Measurements from ENCODE around the gene IL1RAPL1.
"Not testable (repeated sequence)": the region's sequence is repeated elsewhere in the genome, so short reads cannot be mapped to it uniquely, and the experiment has no call there.

IL1RAPL1 gene

GRCh38 chrX:28638775-28639174 lies 51.5 kb downstream of the IL1RAPL1 start:
- no peak for DNase-seq

- DNase-seq = no peak
These were observed 52.2 kb downstream of the IL1RAPL1 start for GRCh38 chrX:28639451-28639850.

- DNase-seq = no peak
These were observed 62.3 kb downstream of the IL1RAPL1 start for GRCh38 chrX:28649541-28649940.

GRCh38 chrX:28651186-28651585 lies 63.9 kb downstream of the IL1RAPL1 start:
- DNase-seq = no peak

- no peak for DNase-seq
These were observed 72.0 kb downstream of the IL1RAPL1 start for GRCh38 chrX:28659269-28659668.

DNA sequence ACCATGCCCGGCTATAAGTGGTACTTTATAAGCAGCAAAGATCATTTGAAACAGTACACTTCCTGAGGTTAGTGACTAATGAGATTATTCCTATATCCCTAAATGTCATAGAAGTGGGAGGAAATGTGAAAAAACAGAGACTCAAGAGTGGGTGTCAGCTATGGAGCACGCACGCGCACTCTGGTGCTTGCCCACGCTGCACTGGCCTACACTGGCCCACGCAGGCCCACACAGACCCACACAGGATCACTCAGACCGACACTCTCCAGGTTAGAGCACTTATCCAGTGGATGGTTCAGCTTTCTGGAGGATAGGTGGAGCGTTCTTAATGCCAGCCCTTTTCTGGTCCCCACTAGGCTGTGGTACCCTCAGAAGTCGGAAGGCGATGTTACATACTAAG lies 78.5 kb downstream of the IL1RAPL1 start:
- no peak for DNase-seq

DNA sequence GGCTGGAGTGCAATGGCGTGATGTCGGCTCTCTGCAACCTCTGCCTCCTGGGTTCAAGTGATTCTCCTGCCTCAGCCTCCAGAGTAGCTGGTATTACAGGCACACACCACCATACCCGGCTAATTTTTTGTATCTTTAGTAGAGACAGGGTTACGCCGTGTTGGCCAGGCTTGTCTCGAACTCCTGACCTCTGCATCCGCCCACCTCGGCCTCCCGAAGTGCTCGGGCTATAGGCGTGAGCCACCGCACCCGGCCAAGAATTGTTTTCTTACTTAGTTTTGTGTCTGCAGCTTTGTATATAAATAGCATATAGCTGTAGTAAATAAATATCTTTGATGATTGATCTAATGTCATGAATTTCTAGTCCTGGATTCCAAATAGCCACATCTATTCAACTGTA lies 81.1 kb downstream of the IL1RAPL1 start:
- DNase-seq = no peak

DNA sequence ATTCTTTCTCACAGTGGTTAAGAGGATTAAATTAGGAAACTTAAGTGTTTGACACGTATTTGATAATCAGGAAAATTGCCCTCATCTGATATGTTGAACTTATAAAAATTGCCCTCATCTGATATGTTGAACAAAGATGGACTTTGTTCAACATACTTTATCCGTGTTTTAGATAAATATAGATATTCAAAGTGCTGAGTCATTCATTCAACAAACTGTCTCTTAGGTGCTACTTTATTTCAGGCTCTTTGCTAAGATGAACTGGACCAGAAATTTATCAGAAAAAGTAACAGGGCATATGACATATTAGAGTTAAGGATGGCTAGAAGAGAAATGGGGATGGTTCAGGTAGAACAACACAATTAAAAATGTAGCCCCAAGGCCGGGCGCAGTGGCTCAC lies 81.7 kb downstream of the IL1RAPL1 start:
- DNase-seq = no peak

- DNase-seq = no peak
These were observed 82.8 kb downstream of the IL1RAPL1 start for GRCh38 chrX:28670074-28670473.

DNA sequence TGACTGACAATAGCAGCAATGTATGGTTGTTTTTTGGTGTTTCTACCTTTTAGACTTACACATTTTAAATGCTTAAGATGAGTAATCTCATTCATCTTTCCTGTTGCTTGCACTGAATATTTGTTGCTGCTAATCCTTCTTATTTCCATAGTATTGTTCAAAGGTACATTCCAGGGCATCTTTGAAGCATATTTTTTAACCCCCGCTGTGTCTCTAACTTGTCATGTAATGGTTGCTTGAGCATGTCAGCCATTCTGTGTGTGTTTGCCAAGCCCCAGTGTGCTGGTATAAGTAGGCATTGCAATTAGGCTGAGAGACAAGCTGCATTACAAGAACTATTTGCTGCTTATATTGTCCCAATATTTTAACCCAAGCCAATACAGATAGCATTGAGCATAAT lies 87.9 kb downstream of the IL1RAPL1 start:
- no peak for DNase-seq

DNA sequence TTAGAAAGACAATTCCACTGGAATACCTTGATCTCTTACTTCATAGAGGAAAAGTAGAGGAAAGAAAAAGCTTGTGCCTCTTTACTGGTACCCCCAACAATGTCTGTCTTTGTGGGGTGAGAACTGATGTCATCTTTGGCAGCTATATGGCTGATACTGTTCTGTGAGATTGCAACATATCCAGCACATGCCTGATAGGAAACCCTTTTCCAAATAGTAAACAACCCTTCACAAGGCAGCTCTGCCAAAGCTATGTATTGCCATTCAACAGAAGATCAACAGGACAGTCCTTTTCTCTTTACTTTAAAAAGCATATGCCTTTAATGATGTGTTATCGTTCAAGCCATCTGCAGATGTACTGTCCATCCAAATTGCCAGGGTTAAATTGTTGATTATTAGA lies 105.9 kb downstream of the IL1RAPL1 start:
- DNase-seq = no peak

GRCh38 chrX:28697732-28698131 lies 110.5 kb downstream of the IL1RAPL1 start:
- DNase-seq = no peak

DNA sequence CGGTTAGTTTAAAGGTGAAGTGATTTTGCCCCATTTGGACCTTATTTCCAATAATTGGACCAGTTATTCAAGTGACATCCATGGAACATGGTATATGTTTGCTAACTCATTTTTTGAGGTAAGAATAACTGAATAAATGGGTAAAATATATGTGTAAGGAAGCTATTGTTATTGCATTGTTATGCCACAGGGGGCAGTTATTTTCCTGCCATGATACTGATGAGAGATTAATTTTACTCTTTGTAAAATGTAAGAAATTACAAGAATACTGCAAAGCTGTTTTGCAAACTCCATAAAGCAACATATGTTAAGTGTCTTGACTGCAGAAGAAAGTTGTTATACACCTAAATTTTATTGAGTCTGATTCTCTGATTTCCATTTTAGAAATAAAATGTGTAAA lies 114.0 kb downstream of the IL1RAPL1 start:
- no peak for DNase-seq

DNA sequence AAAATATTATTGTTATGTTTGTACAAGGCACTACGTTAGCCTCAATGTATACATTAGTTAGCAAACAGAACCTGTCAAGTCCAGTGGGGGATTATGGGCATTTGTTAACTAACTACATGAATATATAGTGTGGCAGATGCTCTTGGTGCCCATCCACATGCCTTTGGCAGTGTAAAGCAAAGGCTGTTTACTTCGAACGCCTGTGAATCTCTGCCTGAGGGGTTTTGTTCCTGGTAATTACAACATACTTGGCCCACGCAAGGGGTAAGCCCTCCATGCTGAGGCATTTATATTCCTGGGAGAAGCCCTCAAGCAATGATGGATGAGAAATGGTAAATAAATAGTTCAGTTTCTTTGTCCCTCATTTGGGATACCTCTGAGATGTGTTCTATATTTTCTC lies 119.7 kb downstream of the IL1RAPL1 start:
- no peak for DNase-seq

DNA sequence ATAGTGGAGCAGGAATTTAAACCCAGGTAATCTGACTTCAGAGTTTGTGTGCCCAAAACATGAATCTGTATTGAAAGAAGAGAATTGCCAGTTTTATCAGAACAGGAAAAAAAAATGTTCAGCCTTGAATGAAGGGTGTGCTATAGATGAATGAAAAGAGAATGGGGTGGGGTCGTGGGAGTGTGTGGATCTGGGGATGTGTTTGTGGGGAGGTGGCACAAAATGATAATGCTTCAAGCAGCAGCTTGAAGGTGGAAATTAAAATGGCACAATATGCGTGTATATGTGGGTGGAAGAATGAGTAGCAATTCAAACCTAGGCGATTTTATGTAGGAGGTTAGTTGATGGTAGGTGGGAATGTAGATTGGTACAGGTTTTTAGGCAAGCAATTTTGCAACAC lies 122.2 kb downstream of the IL1RAPL1 start:
- DNase-seq = no peak

GRCh38 chrX:28717864-28718263 lies 130.6 kb downstream of the IL1RAPL1 start:
- DNase-seq = no peak

GRCh38 chrX:28718450-28718849 lies 131.2 kb downstream of the IL1RAPL1 start:
- DNase-seq = no peak

GRCh38 chrX:28719620-28720019 lies 132.4 kb downstream of the IL1RAPL1 start:
- no peak for DNase-seq

GRCh38 chrX:28752330-28752729 lies 165.1 kb downstream of the IL1RAPL1 start:
- DNase-seq = no peak

GRCh38 chrX:28756175-28756574 lies 168.9 kb downstream of the IL1RAPL1 start:
- DNase-seq = no peak

- no peak for DNase-seq
These were observed 169.4 kb downstream of the IL1RAPL1 start for GRCh38 chrX:28756647-28757046.

GRCh38 chrX:28757290-28757689 lies 170.0 kb downstream of the IL1RAPL1 start:
- DNase-seq = no peak

DNA sequence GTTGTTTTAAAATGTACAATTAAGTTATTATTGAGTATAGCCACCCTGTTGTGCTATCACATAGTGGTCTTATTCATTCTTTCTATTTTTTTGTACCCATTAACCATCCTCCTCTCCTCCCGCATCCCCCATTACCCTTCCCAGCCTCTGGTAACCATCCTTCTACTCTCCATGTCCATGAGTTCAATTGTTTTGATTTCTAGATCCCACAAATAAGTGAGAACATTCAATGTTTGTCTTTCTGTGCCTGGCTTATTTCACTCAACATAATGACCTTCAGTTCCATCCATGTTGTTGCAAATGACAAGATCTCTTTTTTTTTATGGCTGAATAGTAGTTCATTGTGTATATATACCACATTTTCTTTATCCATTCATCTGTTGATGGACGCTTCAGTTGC lies 179.3 kb downstream of the IL1RAPL1 start:
- not testable (repeated sequence) for DNase-seq

DNA sequence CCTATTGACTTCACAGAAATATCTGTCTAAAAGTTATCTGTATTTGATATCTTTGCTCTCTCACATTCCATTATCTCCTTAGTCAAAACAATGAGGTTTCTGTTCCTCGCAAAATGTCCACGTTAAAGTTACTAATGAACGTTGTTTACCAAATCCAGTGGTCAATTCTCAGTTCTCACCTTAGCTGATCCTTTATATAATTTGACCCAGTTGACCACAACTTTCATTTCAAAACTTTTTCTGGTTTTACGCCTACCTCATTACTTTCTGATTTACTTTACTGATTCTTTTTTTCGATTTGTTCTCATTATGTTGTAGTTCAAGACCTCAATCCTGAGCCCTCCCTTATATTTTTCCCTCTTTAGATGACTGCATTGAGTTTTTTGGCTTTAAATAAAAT lies 186.6 kb downstream of the IL1RAPL1 start:
- no peak for DNase-seq

DNA sequence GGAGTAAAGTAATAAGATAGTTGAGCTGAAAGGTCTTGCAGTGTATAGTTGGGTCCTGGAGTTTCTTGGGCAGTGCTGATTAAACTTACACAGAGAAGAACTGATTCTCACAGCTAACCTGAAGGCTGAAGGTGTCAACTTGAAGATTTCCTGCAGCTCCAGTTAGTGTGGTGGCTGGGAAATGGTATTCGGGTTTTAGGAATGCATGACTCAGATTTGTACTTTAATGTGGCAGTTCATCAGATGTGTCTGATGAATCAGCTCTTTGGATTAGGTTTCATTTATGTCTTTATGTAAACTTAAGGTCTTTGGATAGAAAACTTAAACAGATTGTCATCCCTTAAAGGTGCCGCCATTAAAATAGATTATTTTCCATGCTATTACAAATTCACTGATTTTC lies 200.0 kb downstream of the IL1RAPL1 start:
- DNase-seq = no peak

GRCh38 chrX:28800671-28801070 lies 213.4 kb downstream of the IL1RAPL1 start:
- not testable (repeated sequence) for DNase-seq
